ENCODE results near the gene AGFG1. TPM values are rescaled to one million over a fixed set of nuclear protein-coding genes. Genes with fewer than 3 reads are reported as not detected.

The AGFG1 gene
- total RNA-seq, 2 donors from 2014 or later = 47.8 to 75.7 TPM

GRCh38 chr2:227436436-227437174 is 35.4 kb upstream of the AGFG1 start:
- H3K27ac ChIP-seq = no peak overlapping the region
- no peak for TF ChIP-seq CTCF (IDR thresholded peaks at IDR 0.05)
- H3K9me3 ChIP-seq = peaks cover 0 to 21% of the 10 kb centered on the region in 2 donors
- H3K36me3 ChIP-seq = no peaks in the 10 kb centered on the region
- H3K4me3 ChIP-seq = no peak overlapping the region
- DNase-seq (ENCODE audit: low spot score) = no peak
- no peaks in the 10 kb centered on the region for H3K4me1 ChIP-seq
- H3K27me3 ChIP-seq = no peaks in the 10 kb centered on the region

GRCh38 chr2:227439214-227439613 is 32.7 kb upstream of the AGFG1 start:
- H3K9me3 ChIP-seq = peaks cover 0 to 2% of the 10 kb centered on the region in 2 donors
- H3K36me3 ChIP-seq = no peaks in the 10 kb centered on the region
- H3K4me1 ChIP-seq = no peaks in the 10 kb centered on the region
- no peak overlapping the region for H3K4me3 ChIP-seq
- TF ChIP-seq CTCF (IDR thresholded peaks at IDR 0.05) = no peak
- DNase-seq (ENCODE audit: low spot score) = no peak
- H3K27ac ChIP-seq = no peak overlapping the region
- H3K27me3 ChIP-seq = no peaks in the 10 kb centered on the region

GRCh38 chr2:227442639-227443038 is 29.3 kb upstream of the AGFG1 start:
- no peaks in the 10 kb centered on the region for H3K27me3 ChIP-seq
- no peaks in the 10 kb centered on the region for H3K9me3 ChIP-seq
- TF ChIP-seq CTCF (IDR thresholded peaks at IDR 0.05) = no peak
- H3K4me3 ChIP-seq = no peak overlapping the region
- H3K4me1 ChIP-seq = no peaks in the 10 kb centered on the region
- no peaks in the 10 kb centered on the region for H3K36me3 ChIP-seq
- no peak overlapping the region for H3K27ac ChIP-seq
- DNase-seq (ENCODE audit: low spot score) = no peak

GRCh38 chr2:227443889-227444568 is 27.9 kb upstream of the AGFG1 start:
- Histone ChIP-seq H3K36me3 (no peaks in the 10 kb centered on the region), H3K4me1 (no peaks in the 10 kb centered on the region), H3K4me3 (no peak overlapping the region), H3K27ac (no peak overlapping the region), H3K9me3 (no peaks in the 10 kb centered on the region), H3K27me3 (no peaks in the 10 kb centered on the region)
- DNase-seq (ENCODE audit: low spot score) = no peak
- TF ChIP-seq CTCF (IDR thresholded peaks at IDR 0.05) = no peak

GRCh38 chr2:227447606-227448005 is 24.4 kb upstream of the AGFG1 start:
- H3K4me1 ChIP-seq = no peaks in the 10 kb centered on the region
- no peak overlapping the region for H3K4me3 ChIP-seq
- no peaks in the 10 kb centered on the region for H3K36me3 ChIP-seq
- no peak overlapping the region for H3K27ac ChIP-seq
- H3K27me3 ChIP-seq = no peaks in the 10 kb centered on the region
- H3K9me3 ChIP-seq = no peaks in the 10 kb centered on the region
- DNase-seq (ENCODE audit: low spot score) = no peak
- no peak for TF ChIP-seq CTCF (IDR thresholded peaks at IDR 0.05)

Data from right atrium auricular region (tissue), 2 donors.